ENCODE data around the gene PRDM7. TPM values are rescaled to one million over a fixed set of nuclear protein-coding genes. Genes with fewer than 3 reads are reported as not detected.

Gene PRDM7
- total and polyA plus RNA-seq, 9 of the 15 experiments (the other 6 are each of a cell fraction or from before 2014, with no cell fraction given), result not detected

DNA sequence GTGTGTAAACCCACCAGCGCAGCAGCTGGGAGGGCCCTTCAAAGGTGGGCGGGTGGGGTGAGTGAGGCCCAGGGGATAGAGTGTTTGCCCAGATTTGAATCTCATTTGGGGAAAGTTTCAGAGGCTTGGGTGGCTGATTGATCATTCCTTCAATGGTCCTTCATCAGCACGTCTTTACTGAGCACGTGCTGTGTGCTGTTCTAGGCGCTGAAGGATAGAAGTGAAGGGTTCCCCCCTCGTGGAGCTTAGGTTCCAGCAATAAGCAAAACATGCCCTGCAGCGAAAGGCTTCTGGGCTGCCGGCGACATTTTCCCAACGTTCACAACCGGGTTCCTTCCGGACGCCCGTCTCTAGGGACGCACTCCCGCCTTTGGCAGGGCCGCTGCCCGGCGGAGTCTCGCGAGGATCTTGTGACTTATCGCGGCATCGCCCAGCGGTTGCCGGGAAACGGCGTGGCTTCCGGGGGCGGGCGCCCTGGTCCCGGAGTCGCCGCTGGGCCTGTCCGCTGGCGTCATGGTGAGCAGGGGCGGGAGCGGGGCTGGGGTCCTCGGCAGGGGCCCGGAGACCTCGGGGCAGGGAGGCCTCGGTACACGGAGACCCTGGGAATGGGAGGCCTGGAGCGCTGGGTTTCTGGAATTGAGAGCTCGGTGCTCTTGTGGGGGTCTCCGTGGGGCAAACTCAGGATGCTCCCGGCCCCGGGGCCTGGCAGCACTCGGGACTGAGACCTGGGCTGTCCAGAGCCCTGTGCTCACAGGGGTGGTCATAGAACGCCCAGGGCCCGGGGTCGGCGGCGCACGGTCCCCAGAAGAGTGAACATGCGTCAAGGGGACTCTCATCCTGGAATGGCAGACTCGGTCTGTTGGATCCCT, 54.7 kb downstream of the PRDM7 start (continued):
- no peak for TF ChIP-seq FOXA1 (IDR thresholded peaks at IDR 0.05; ENCODE audit: borderline replicate concordance)
- no peak for TF ChIP-seq CGGBP1 (CRISPR knock-in tag; IDR thresholded peaks at IDR 0.05)
- TF ChIP-seq ESRRB (CRISPR knock-in tag; IDR thresholded peaks at IDR 0.05; ENCODE audit: borderline replicate concordance), result no peak
- 0 out of 2 replicates have a peak, but pooled peaks have one; percentile 42 for TF ChIP-seq POLR2AphosphoS2 (IDR thresholded peaks at IDR 0.05; ENCODE audit: low read length)
- TF ChIP-seq, protein P1, sequence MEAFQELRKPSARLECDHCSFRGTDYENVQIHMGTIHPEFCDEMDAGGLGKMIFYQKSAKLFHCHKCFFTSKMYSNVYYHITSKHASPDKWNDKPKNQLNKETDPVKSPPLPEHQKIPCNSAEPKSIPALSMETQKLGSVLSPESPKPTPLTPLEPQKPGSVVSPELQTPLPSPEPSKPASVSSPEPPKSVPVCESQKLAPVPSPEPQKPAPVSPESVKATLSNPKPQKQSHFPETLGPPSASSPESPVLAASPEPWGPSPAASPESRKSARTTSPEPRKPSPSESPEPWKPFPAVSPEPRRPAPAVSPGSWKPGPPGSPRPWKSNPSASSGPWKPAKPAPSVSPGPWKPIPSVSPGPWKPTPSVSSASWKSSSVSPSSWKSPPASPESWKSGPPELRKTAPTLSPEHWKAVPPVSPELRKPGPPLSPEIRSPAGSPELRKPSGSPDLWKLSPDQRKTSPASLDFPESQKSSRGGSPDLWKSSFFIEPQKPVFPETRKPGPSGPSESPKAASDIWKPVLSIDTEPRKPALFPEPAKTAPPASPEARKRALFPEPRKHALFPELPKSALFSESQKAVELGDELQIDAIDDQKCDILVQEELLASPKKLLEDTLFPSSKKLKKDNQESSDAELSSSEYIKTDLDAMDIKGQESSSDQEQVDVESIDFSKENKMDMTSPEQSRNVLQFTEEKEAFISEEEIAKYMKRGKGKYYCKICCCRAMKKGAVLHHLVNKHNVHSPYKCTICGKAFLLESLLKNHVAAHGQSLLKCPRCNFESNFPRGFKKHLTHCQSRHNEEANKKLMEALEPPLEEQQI (IDR thresholded peaks at IDR 0.05), result no peak
- peak; percentile 71; the same call in 1 of the 2 replicates for TF ChIP-seq HMBOX1 (IDR thresholded peaks at IDR 0.05)
- TF ChIP-seq ZNF384 (IDR thresholded peaks at IDR 0.05; ENCODE audit: low read depth, low read length), result no peak
- peak; percentile 82 for TF ChIP-seq CUX1 (CRISPR knock-in tag; IDR thresholded peaks at IDR 0.05)
- TF ChIP-seq, protein P2, sequence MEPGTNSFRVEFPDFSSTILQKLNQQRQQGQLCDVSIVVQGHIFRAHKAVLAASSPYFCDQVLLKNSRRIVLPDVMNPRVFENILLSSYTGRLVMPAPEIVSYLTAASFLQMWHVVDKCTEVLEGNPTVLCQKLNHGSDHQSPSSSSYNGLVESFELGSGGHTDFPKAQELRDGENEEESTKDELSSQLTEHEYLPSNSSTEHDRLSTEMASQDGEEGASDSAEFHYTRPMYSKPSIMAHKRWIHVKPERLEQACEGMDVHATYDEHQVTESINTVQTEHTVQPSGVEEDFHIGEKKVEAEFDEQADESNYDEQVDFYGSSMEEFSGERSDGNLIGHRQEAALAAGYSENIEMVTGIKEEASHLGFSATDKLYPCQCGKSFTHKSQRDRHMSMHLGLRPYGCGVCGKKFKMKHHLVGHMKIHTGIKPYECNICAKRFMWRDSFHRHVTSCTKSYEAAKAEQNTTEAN (CRISPR knock-in tag; IDR thresholded peaks at IDR 0.05), result no peak
- TF ChIP-seq POU5F1 (IDR thresholded peaks at IDR 0.05; ENCODE audit: borderline replicate concordance, low read depth, low read length, partially characterized antibody), result no peak
- TF ChIP-seq SRSF3 (IDR thresholded peaks at IDR 0.05; ENCODE audit: insufficient read depth, low read length), result no peak
- TF ChIP-seq HDAC1 (IDR thresholded peaks at IDR 0.05), result peak in 1 of 2 experiments; percentile 61; a peak in 2 of 4 replicates
- no peak for TF ChIP-seq PCBP1 (IDR thresholded peaks at IDR 0.05; ENCODE audit: low read depth, low read length, poor library complexity, severe bottlenecking)
- no peak for TF ChIP-seq WHSC1 (IDR thresholded peaks at IDR 0.05; ENCODE audit: low read length)
- TF ChIP-seq SMC3 (conservative IDR thresholded peaks at IDR 0.05; ENCODE audit: insufficient read depth, low read depth, low read length), result no peak
- TF ChIP-seq CHCHD3 (CRISPR knock-in tag; IDR thresholded peaks at IDR 0.05), result no peak

All from K562 (cell line).